ENCODE results near the gene HHAT.

The HHAT gene

GRCh38 chr1:210685295-210685650, 356.6 kb downstream of the HHAT start:
- H3K27me3 Mint-ChIP-seq: no peaks in the 10 kb centered on the region
- ATAC-seq (ENCODE audit: low read depth): no peak
- H3K9me3 Mint-ChIP-seq: no peaks in the 10 kb centered on the region
- peaks cover 6% of the 10 kb centered on the region for H3K4me1 Mint-ChIP-seq
- no peak overlapping the region for H3K27ac Mint-ChIP-seq
- H3K36me3 Mint-ChIP-seq: peaks cover 11% of the 10 kb centered on the region
- no peak for DNase-seq (ENCODE audit: low spot score in 2 of 2)
- H3K4me3 Mint-ChIP-seq: no peak overlapping the region

GRCh38 chr1:210686841-210687240, 358.1 kb downstream of the HHAT start:
- DNase-seq (ENCODE audit: low spot score in 2 of 2) (no peak), ATAC-seq (ENCODE audit: low read depth) (no peak)
- no peaks in the 10 kb centered on the region for H3K27me3 Mint-ChIP-seq
- H3K36me3 Mint-ChIP-seq: peaks cover 9% of the 10 kb centered on the region
- H3K27ac Mint-ChIP-seq: no peak overlapping the region
- no peak overlapping the region for H3K4me3 Mint-ChIP-seq
- H3K4me1 Mint-ChIP-seq: peaks cover 6% of the 10 kb centered on the region
- no peaks in the 10 kb centered on the region for H3K9me3 Mint-ChIP-seq

- no peak for ATAC-seq (ENCODE audit: low read depth)
- Mint-ChIP-seq H3K27ac (no peak overlapping the region), H3K36me3 (peaks cover 9% of the 10 kb centered on the region), H3K4me1 (peaks cover 13% of the 10 kb centered on the region), H3K27me3 (no peaks in the 10 kb centered on the region), H3K4me3 (no peak overlapping the region), H3K9me3 (no peaks in the 10 kb centered on the region)
- no peak for DNase-seq (ENCODE audit: low spot score in 2 of 2)
These were observed 359.0 kb downstream of the HHAT start for GRCh38 chr1:210687582-210688279.

- ATAC-seq (ENCODE audit: low read depth) (no peak), DNase-seq (ENCODE audit: low spot score in 2 of 2) (no peak)
- Mint-ChIP-seq H3K9me3 (no peaks in the 10 kb centered on the region), H3K36me3 (peaks cover 7% of the 10 kb centered on the region), H3K4me1 (peaks cover 17% of the 10 kb centered on the region), H3K27me3 (no peaks in the 10 kb centered on the region), H3K4me3 (no peak overlapping the region), H3K27ac (no peak overlapping the region)
These were observed 360.0 kb downstream of the HHAT start for GRCh38 chr1:210688512-210689234.

- ATAC-seq (ENCODE audit: low read depth) (no peak), DNase-seq (ENCODE audit: low spot score in 2 of 2) (no peak)
- H3K27me3 Mint-ChIP-seq: no peaks in the 10 kb centered on the region
- no peak overlapping the region for H3K27ac Mint-ChIP-seq
- H3K4me1 Mint-ChIP-seq: peaks cover 11% of the 10 kb centered on the region
- H3K4me3 Mint-ChIP-seq: no peak overlapping the region
- no peaks in the 10 kb centered on the region for H3K9me3 Mint-ChIP-seq
- H3K36me3 Mint-ChIP-seq: no peaks in the 10 kb centered on the region
These were observed 361.1 kb downstream of the HHAT start for GRCh38 chr1:210689826-210690225.

- H3K36me3 Mint-ChIP-seq: no peaks in the 10 kb centered on the region
- no peaks in the 10 kb centered on the region for H3K27me3 Mint-ChIP-seq
- H3K4me1 Mint-ChIP-seq: peaks cover 11% of the 10 kb centered on the region
- H3K4me3 Mint-ChIP-seq: no peak overlapping the region
- ATAC-seq (ENCODE audit: low read depth) (no peak), DNase-seq (ENCODE audit: low spot score in 2 of 2) (no peak)
- no peak overlapping the region for H3K27ac Mint-ChIP-seq
- H3K9me3 Mint-ChIP-seq: no peaks in the 10 kb centered on the region
These were observed 361.5 kb downstream of the HHAT start for GRCh38 chr1:210690236-210690635.

- no peaks in the 10 kb centered on the region for H3K27me3 Mint-ChIP-seq
- H3K27ac Mint-ChIP-seq: no peak overlapping the region
- H3K4me1 Mint-ChIP-seq: peaks cover 11% of the 10 kb centered on the region
- no peak for ATAC-seq (ENCODE audit: low read depth)
- no peaks in the 10 kb centered on the region for H3K36me3 Mint-ChIP-seq
- no peak overlapping the region for H3K4me3 Mint-ChIP-seq
- DNase-seq (ENCODE audit: low spot score in 2 of 2): no peak
- H3K9me3 Mint-ChIP-seq: no peaks in the 10 kb centered on the region
These were observed 362.4 kb downstream of the HHAT start for GRCh38 chr1:210691039-210691610.

GRCh38 chr1:210692796-210693195, 364.1 kb downstream of the HHAT start:
- Mint-ChIP-seq H3K9me3 (no peaks in the 10 kb centered on the region), H3K36me3 (peaks cover under 1% of the 10 kb centered on the region), H3K4me3 (no peak overlapping the region), H3K27ac (peak overlapping the region; percentile 38), H3K4me1 (peaks cover 11% of the 10 kb centered on the region), H3K27me3 (no peaks in the 10 kb centered on the region)
- DNase-seq (ENCODE audit: low spot score in 2 of 2) (no peak), ATAC-seq (ENCODE audit: low read depth) (no peak)

GRCh38 chr1:210695026-210695425, 366.3 kb downstream of the HHAT start:
- no peak overlapping the region for H3K4me3 Mint-ChIP-seq
- no peaks in the 10 kb centered on the region for H3K27me3 Mint-ChIP-seq
- H3K36me3 Mint-ChIP-seq: peaks cover 10% of the 10 kb centered on the region
- no peak for ATAC-seq (ENCODE audit: low read depth)
- peaks cover 11% of the 10 kb centered on the region for H3K4me1 Mint-ChIP-seq
- H3K27ac Mint-ChIP-seq: no peak overlapping the region
- no peaks in the 10 kb centered on the region for H3K9me3 Mint-ChIP-seq
- DNase-seq (ENCODE audit: low spot score in 2 of 2): no peak

- peaks cover 11% of the 10 kb centered on the region for H3K4me1 Mint-ChIP-seq
- DNase-seq (ENCODE audit: low spot score in 2 of 2) (no peak), ATAC-seq (ENCODE audit: low read depth) (no peak)
- no peak overlapping the region for H3K27ac Mint-ChIP-seq
- H3K36me3 Mint-ChIP-seq: peaks cover 16% of the 10 kb centered on the region
- no peak overlapping the region for H3K4me3 Mint-ChIP-seq
- H3K9me3 Mint-ChIP-seq: no peaks in the 10 kb centered on the region
- H3K27me3 Mint-ChIP-seq: no peaks in the 10 kb centered on the region
These were observed 368.0 kb downstream of the HHAT start for GRCh38 chr1:210696709-210697108.

- H3K27ac Mint-ChIP-seq: no peak overlapping the region
- no peaks in the 10 kb centered on the region for H3K27me3 Mint-ChIP-seq
- peaks cover 9% of the 10 kb centered on the region for H3K4me1 Mint-ChIP-seq
- peaks cover 18% of the 10 kb centered on the region for H3K36me3 Mint-ChIP-seq
- no peak overlapping the region for H3K4me3 Mint-ChIP-seq
- H3K9me3 Mint-ChIP-seq: no peaks in the 10 kb centered on the region
- DNase-seq (ENCODE audit: low spot score in 2 of 2) (no peak), ATAC-seq (ENCODE audit: low read depth) (no peak)
These were observed 368.5 kb downstream of the HHAT start for GRCh38 chr1:210697185-210697584.

- no peaks in the 10 kb centered on the region for H3K9me3 Mint-ChIP-seq
- H3K27ac Mint-ChIP-seq: no peak overlapping the region
- DNase-seq (ENCODE audit: low spot score in 2 of 2) (no peak), ATAC-seq (ENCODE audit: low read depth) (no peak)
- no peak overlapping the region for H3K4me3 Mint-ChIP-seq
- H3K4me1 Mint-ChIP-seq: no peaks in the 10 kb centered on the region
- peaks cover 19% of the 10 kb centered on the region for H3K36me3 Mint-ChIP-seq
- H3K27me3 Mint-ChIP-seq: no peaks in the 10 kb centered on the region
These were observed 370.0 kb downstream of the HHAT start for GRCh38 chr1:210698661-210699060.

- no peaks in the 10 kb centered on the region for H3K9me3 Mint-ChIP-seq
- peaks cover 19% of the 10 kb centered on the region for H3K36me3 Mint-ChIP-seq
- H3K4me3 Mint-ChIP-seq: no peak overlapping the region
- H3K27me3 Mint-ChIP-seq: no peaks in the 10 kb centered on the region
- DNase-seq (ENCODE audit: low spot score in 2 of 2): no peak
- H3K27ac Mint-ChIP-seq: no peak overlapping the region
- no peak for ATAC-seq (ENCODE audit: low read depth)
- no peaks in the 10 kb centered on the region for H3K4me1 Mint-ChIP-seq
These were observed 371.4 kb downstream of the HHAT start for GRCh38 chr1:210700083-210700482.

GRCh38 chr1:210700511-210700910, 371.8 kb downstream of the HHAT start:
- H3K4me1 Mint-ChIP-seq: no peaks in the 10 kb centered on the region
- H3K4me3 Mint-ChIP-seq: no peak overlapping the region
- no peak for DNase-seq (ENCODE audit: low spot score in 2 of 2)
- no peak overlapping the region for H3K27ac Mint-ChIP-seq
- no peaks in the 10 kb centered on the region for H3K27me3 Mint-ChIP-seq
- no peaks in the 10 kb centered on the region for H3K9me3 Mint-ChIP-seq
- H3K36me3 Mint-ChIP-seq: peaks cover 19% of the 10 kb centered on the region
- no peak for ATAC-seq (ENCODE audit: low read depth)

Measured in memory B cell (primary cell).